Smooth muscle cell (in vitro differentiated cells): ENCODE data around the gene C1QTNF6. TPM values are rescaled to one million over a fixed set of nuclear protein-coding genes. Genes with fewer than 3 reads are reported as not detected.

Source experiments
- DNase-seq: peaks from one replicate; lab custom pipeline; 2025; ENCODE audit not compliant: unreplicated experiment; lab: John Stamatoyannopoulos, UW
- H2AFZ ChIP-seq: fragments of 200-600 bp; sonication (generic); 2 replicates; pipeline ENCODE4 v1.6.0; 2016; ENCODE audit warnings: antibody characterized with exemption, low read depth, mild to moderate bottlenecking
- H3F3A ChIP-seq: fragments of 200-600 bp; sonication (generic); 2 replicates; pipeline ENCODE4 v1.6.0; 2017; ENCODE audit warnings: antibody characterized with exemption, low read depth
- H3K27ac ChIP-seq: fragments of 200-600 bp; sonication (generic); 2 replicates; pipeline ENCODE4 v1.5.1; 2016; ENCODE audit warnings: low read depth, mild to moderate bottlenecking
- H3K27me3 ChIP-seq: fragments of 200-600 bp; sonication (generic); 2 replicates; pipeline ENCODE4 v1.6.1; 2016; ENCODE audit warnings: low read depth, mild to moderate bottlenecking
- H3K36me3 ChIP-seq: fragments of 200-600 bp; sonication (generic); 2 replicates; pipeline ENCODE4 v1.5.1; 2016; ENCODE audit warnings: low read depth
- H3K4me1 ChIP-seq: fragments of 200-600 bp; sonication (generic); 2 replicates; pipeline ENCODE4 v1.5.1; 2016; ENCODE audit warnings: low read depth
- H3K4me2 ChIP-seq: fragments of 200-600 bp; sonication (generic); 2 replicates; pipeline ENCODE4 v1.6.0; 2016; ENCODE audit warnings: mild to moderate bottlenecking
- H3K4me3 ChIP-seq: fragments of 200-600 bp; sonication (generic); 2 replicates; pipeline ENCODE4 v1.5.1; 2016; ENCODE audit warnings: mild to moderate bottlenecking
- H3K79me2 ChIP-seq: fragments of 200-600 bp; sonication (generic); 2 replicates; pipeline ENCODE4 v1.6.0; 2016; ENCODE audit warnings: low read depth, mild to moderate bottlenecking
- H3K9ac ChIP-seq: fragments of 200-600 bp; sonication (generic); 2 replicates; pipeline ENCODE4 v1.6.0; 2016; ENCODE audit warnings: low read depth
- H3K9me3 ChIP-seq: fragments of 200-600 bp; sonication (generic); replicated peaks from 2 replicates; pipeline ENCODE4 v1.5.1; 2016; ENCODE audit warnings: low read depth
- H4K20me1 ChIP-seq: fragments of 200-600 bp; sonication (generic); 2 replicates; pipeline ENCODE4 v1.6.0; 2016; ENCODE audit warnings: low read depth
- WGBS: methylation state at CpG from one replicate; pipeline ENCODE4 v1.1.7; 2016; ENCODE audit warnings: low lambda C conversion rate; 5-methylcytosine and 5-hydroxymethylcytosine counted together
- polyA plus RNA-seq: library from polyadenylated mRNA; unstranded; fragments of >200 nt; fragmentation: Nextera tagmentation; extraction: Ambion mirVana; gene quantifications from 2 replicates; pipeline ENCODE4 v1.2.1, GENCODE V29; 2016
- total RNA-seq: library from RNA; depleted of rRNA; stranded (reverse); fragments of >200 nt; gene quantifications from 2 replicates; pipeline ENCODE4 v1.2.3, GENCODE V29; 2014
- TF ChIP-seq, protein P1 (sequence below): fragments of 200-600 bp; sonication (generic); IDR thresholded peaks from 2 replicates; pipeline ENCODE4 v1.5.1; 2017; ENCODE audit warnings: borderline replicate concordance, mild to moderate bottlenecking, antibody characterized with exemption; ENCODE audit not compliant: insufficient read depth, poor library complexity, severe bottlenecking

Gene C1QTNF6
- total and polyA plus RNA-seq, 2 experiments from 2014 or later: 14.3 to 26.8 TPM

DNA sequence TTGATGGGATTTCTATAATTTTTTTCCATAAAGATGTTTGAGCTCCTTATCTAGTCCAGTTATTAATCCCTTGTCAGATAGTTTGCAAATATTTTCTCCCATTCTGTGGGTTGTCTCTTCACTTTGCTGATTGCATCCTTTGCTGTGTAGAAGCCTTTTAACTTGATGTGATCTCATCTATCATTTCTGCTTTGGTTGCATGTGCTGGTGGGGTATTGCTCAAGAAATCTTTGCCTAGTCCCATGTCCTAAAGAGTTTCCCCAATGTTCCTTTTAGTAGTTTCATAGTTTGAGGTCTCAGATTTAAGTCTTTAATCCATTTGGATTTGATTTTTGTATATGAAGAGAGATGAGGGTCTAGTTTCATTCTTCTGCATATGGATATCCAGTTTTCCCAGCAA, 36.6 kb downstream of the C1QTNF6 start:
- no peaks in the 10 kb centered on the region for H3F3A ChIP-seq
- no peak overlapping the region for H3K9ac ChIP-seq
- H3K4me1 ChIP-seq: no peaks in the 10 kb centered on the region
- no peaks in the 10 kb centered on the region for H3K36me3 ChIP-seq
- H3K9me3 ChIP-seq: no peaks in the 10 kb centered on the region
- no peaks in the 10 kb centered on the region for H3K27me3 ChIP-seq
- H3K79me2 ChIP-seq: no peaks in the 10 kb centered on the region
- TF ChIP-seq, protein P1, sequence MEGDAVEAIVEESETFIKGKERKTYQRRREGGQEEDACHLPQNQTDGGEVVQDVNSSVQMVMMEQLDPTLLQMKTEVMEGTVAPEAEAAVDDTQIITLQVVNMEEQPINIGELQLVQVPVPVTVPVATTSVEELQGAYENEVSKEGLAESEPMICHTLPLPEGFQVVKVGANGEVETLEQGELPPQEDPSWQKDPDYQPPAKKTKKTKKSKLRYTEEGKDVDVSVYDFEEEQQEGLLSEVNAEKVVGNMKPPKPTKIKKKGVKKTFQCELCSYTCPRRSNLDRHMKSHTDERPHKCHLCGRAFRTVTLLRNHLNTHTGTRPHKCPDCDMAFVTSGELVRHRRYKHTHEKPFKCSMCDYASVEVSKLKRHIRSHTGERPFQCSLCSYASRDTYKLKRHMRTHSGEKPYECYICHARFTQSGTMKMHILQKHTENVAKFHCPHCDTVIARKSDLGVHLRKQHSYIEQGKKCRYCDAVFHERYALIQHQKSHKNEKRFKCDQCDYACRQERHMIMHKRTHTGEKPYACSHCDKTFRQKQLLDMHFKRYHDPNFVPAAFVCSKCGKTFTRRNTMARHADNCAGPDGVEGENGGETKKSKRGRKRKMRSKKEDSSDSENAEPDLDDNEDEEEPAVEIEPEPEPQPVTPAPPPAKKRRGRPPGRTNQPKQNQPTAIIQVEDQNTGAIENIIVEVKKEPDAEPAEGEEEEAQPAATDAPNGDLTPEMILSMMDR: no peak
- no peak for DNase-seq
- no peak overlapping the region for H3K27ac ChIP-seq
- no peak overlapping the region for H3K4me3 ChIP-seq
- no peaks in the 10 kb centered on the region for H4K20me1 ChIP-seq
- H3K4me2 ChIP-seq: no peak overlapping the region
- H2AFZ ChIP-seq: no peak overlapping the region

DNA sequence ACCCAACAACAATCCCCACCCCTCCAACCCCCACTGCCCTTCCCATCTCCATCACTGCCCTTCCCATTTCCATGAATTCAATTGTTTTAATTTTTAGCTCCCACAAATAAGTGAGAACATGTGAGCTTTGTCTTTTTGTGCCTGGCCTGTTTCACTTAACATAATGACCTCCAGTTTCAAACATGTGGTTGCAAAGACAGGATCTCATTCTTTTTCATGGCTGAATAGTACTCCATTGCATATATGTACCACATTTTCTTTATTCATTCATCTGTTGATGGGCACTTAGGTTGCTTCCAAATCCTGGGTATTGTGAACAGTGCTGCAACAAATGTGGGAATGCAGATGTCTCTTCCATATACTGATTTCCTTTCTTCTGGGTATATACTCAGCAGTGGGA, 37.3 kb downstream of the C1QTNF6 start:
- no peak overlapping the region for H3K4me2 ChIP-seq
- no peaks in the 10 kb centered on the region for H3K27me3 ChIP-seq
- H3K4me3 ChIP-seq: no peak overlapping the region
- H3K9ac ChIP-seq: no peak overlapping the region
- TF ChIP-seq, protein P1: no peak
- H3K36me3 ChIP-seq: no peaks in the 10 kb centered on the region
- H3K4me1 ChIP-seq: no peaks in the 10 kb centered on the region
- DNase-seq: no peak
- H4K20me1 ChIP-seq: no peaks in the 10 kb centered on the region
- no peaks in the 10 kb centered on the region for H3K9me3 ChIP-seq
- no peak overlapping the region for H2AFZ ChIP-seq
- H3K79me2 ChIP-seq: no peaks in the 10 kb centered on the region
- no peak overlapping the region for H3K27ac ChIP-seq
- no peaks in the 10 kb centered on the region for H3F3A ChIP-seq

DNA sequence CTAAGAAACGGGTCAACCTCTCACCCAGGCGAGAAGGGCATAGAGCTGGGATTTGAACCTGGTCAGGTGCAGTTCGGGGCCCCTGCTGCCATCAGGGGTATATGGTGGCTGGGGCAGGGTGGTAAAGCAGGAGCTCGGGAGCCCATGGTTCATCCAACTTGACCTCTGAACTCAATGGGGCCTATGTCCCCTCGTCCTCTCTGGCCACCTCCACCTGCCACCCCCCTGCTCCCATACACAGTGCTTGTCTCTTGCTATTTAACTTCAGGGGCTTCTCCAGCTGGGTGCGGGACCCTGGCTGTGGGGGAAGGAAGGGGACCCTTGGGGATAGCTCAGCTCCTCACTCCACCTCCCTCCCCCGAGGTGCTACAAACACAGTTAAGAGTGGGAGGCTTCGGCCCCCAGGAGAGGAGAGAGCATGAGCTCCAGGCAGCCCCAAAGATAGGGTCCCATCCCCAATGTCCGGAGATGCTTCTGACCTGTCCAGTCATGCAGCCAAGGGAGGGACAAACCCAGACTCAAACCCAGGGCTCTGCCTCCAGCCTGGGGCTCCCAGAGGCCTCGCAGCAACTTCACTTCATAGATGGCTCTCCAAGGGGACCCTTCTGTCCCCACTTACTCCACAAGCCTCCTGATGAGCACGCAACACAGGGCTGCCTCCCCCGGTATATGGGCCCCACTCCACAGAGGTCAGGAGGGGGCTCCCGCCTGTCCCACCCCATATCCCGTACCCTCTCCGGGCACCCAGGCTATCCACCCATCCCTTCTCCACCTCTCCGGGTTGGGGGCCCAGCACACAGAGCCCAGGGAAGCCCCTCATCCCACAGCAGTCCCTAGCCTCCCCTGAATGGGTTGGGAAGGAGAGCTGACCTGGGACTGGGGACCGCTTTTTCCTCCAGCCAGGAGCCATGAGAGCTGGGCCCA, 39.0 kb downstream of the C1QTNF6 start:
- H3F3A ChIP-seq: no peaks in the 10 kb centered on the region

More for the DNA sequence above, 39.0 kb downstream of the C1QTNF6 start:
- WGBS: 90% methylated on average over 17 of the region's 17 CpGs
- H2AFZ ChIP-seq: no peak overlapping the region
- no peak for DNase-seq
- H3K9ac ChIP-seq: no peak overlapping the region
- no peaks in the 10 kb centered on the region for H4K20me1 ChIP-seq
- peaks cover 4% of the 10 kb centered on the region for H3K4me1 ChIP-seq
- no peak overlapping the region for H3K27ac ChIP-seq
- no peak overlapping the region for H3K4me3 ChIP-seq
- H3K36me3 ChIP-seq: no peaks in the 10 kb centered on the region
- H3K27me3 ChIP-seq: no peaks in the 10 kb centered on the region
- no peaks in the 10 kb centered on the region for H3K9me3 ChIP-seq
- TF ChIP-seq, protein P1: no peak
- H3K79me2 ChIP-seq: no peaks in the 10 kb centered on the region
- H3K4me2 ChIP-seq: peak overlapping the region; percentile 49
